ENCODE data around the gene ZDHHC1. TPM values are rescaled to one million over a fixed set of nuclear protein-coding genes. Genes with fewer than 3 reads are reported as not detected.

The ZDHHC1 gene, protein sequence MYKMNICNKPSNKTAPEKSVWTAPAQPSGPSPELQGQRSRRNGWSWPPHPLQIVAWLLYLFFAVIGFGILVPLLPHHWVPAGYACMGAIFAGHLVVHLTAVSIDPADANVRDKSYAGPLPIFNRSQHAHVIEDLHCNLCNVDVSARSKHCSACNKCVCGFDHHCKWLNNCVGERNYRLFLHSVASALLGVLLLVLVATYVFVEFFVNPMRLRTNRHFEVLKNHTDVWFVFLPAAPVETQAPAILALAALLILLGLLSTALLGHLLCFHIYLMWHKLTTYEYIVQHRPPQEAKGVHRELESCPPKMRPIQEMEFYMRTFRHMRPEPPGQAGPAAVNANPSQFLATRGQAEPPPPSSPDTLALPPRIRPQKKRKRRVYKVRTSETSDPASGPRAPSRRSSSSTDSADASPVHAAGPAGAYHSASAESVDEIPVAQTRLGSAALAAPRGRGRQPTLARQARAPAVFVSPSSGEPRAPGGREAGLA
- total RNA-seq (1 to 10 TPM; 1.3 TPM), polyA plus RNA-seq (0.60 TPM)

DNA sequence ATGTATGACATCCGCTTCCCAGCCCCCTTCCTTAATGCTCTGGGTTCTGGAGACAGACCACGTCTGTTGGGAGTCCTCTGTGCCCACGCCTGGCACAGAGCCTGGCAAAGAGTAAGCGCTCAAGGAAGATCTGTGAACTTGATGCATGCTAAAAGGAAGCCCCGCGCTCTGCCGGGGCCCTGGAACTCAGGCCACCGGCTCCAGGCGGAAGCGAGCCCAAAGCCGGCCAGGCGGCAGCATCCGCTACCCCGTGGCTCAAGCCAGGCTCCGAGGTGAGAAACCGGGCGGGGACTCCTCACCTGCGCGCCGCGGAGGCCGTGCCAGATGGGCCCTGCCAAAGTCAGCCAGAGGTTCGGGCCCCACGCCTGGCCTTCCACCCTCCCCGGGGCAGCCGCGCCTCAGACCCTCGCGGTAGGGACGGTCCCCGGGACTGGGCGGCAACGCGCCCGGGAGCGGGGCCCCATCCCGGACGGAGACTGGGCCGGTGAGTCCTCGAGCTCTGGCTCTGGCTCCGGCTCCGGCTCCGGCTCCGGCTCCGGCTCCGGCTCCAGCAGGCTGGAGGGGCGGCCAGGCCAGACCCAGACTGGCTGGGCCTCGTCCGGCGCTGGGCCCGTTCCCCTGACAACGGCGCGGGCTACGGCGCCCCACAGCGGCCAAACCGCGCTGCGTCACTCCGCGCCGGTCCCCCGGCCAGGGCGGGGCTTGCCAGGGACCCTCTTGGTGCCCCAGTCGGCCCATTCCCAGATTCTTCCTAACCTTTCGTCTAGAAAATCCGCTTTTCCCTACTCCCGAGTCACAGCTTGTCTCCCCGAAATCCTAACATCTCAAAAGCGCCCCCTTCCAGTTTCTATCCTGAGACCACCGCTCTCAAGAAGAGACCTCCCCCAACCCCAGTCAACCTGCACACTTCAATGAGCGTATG is at the start of gene ZDHHC1:
Gene ZDHHC1, minus strand, starts transcription at position 606 of the 922 bp plus-strand sequence. CDS start 8,702 bp downstream, outside the sequence.
- Mint-ChIP-seq H3K9me3 (no peaks in the 10 kb centered on the region), H3K27me3 (peaks cover 23 to 43% of the 10 kb centered on the region in 2 donors), H3K4me1 (peaks cover 6 to 22% (median 18%) of the 10 kb centered on the region in 3 donors), H3K27ac (peak within 1 kb of the TSS in 6 of 8 donors; percentile 29 to 81 (median 65)), H3K4me3 (peak within 1 kb of the TSS; percentile 64 to 87 (median 78)), H3K36me3 (no peaks in the 10 kb centered on the region)
- Histone ChIP-seq H3K9me3 (ENCODE audit: low read length) (no peaks in the 10 kb centered on the region), H3K27ac (ENCODE audit: low read depth, low read length) (no peak within 1 kb of the TSS), H3K4me3 (ENCODE audit: low read length) (peak within 1 kb of the TSS; percentile 39), H3K27me3 (ENCODE audit: insufficient read depth, low read length, poor library complexity, severe bottlenecking) (peaks cover 6% of the 10 kb centered on the region), H3K4me1 (ENCODE audit: insufficient read depth, low read length) (peaks cover 8% of the 10 kb centered on the region), H3K36me3 (ENCODE audit: insufficient read depth, low read length) (no peaks in the 10 kb centered on the region)
- ChIA-PET CTCF (interaction anchor here (0.8 to 2.4 kb wide), 7 partner anchors 12 to 441 kb away, joined by 3 to 10 read pairs (median 3); no protein-coding TSS in a partner anchor), POLR2A (no interaction called here)
- peak; percentile 25 to 56 (median 42) for DNase-seq

DNA sequence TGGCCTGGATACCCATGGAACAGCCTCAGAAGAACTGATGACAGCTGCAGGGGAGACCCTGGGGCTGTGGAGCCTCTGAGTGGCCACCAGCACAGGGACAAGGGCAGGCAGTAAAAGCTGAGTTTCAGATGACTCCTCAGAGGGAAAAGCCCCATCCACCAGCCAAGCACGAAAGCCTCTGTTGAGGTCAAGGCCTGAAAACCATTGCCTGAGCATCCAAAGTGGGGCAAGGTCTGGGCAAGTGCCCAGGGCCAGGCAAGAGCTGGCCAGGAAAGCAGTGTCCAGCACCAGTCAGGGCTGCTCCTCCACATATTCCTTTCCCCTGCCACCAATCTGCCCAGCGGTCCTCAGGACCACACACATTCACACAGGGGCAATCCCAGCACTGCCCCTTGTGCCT is 48.3 kb upstream of the ZDHHC1 start:
- no peak overlapping the region for H3K4me3 ChIP-seq (ENCODE audit: low read length)
- Mint-ChIP-seq H3K27ac (peak overlapping the region in 2 of 8 donors; percentile 3 to 29), H3K4me3 (no peak overlapping the region), H3K9me3 (no peaks in the 10 kb centered on the region), H3K27me3 (peaks cover 0 to 2% of the 10 kb centered on the region in 2 donors), H3K36me3 (peaks cover 0 to 31% (median 0%) of the 10 kb centered on the region in 3 donors), H3K4me1 (peaks cover 31 to 57% (median 37%) of the 10 kb centered on the region in 3 donors)
- H3K9me3 ChIP-seq (ENCODE audit: low read length): no peaks in the 10 kb centered on the region
- ChIA-PET POLR2A (no interaction called here), CTCF (interaction anchor here (1.7 to 1.8 kb wide), 2 partner anchors 16 to 56 kb away, joined by 4 to 6 read pairs; partner anchors contain the start of gene ATP6V0D1)
- no peaks in the 10 kb centered on the region for H3K36me3 ChIP-seq (ENCODE audit: insufficient read depth, low read length)
- H3K27me3 ChIP-seq (ENCODE audit: insufficient read depth, low read length, poor library complexity, severe bottlenecking): no peaks in the 10 kb centered on the region
- peaks cover 18% of the 10 kb centered on the region for H3K4me1 ChIP-seq (ENCODE audit: insufficient read depth, low read length)
- no peak overlapping the region for H3K27ac ChIP-seq (ENCODE audit: low read depth, low read length)
- DNase-seq: no peak

DNA sequence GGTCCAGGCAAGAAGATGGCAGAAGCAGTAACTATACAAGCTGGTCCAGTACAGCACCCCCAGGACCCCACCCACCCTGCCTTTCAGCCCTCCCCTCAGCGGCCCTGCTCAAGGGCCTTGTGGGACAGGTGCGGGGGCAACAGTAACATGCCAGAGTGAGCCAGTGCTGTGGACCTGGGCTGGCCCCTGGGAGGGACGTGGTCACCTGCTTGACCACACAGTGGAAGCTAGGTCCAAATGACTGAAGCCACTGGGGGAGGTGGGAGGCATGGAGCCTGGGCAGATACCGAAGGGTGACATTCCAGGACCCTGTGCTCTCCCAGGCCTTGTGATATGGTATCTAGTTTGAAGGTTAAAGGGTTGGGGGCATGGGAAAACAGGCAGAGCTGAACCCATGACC is 47.4 kb upstream of the ZDHHC1 start:
- CTCF ChIA-PET: interaction anchor here (0.5 to 1.8 kb wide), 4 partner anchors 16 to 57 kb away, joined by 3 to 6 read pairs (median 4); partner anchors contain the start of gene ATP6V0D1
- Histone ChIP-seq H3K27me3 (ENCODE audit: insufficient read depth, low read length, poor library complexity, severe bottlenecking) (no peaks in the 10 kb centered on the region), H3K4me1 (ENCODE audit: insufficient read depth, low read length) (peaks cover 18% of the 10 kb centered on the region), H3K4me3 (ENCODE audit: low read length) (no peak overlapping the region), H3K27ac (ENCODE audit: low read depth, low read length) (no peak overlapping the region), H3K9me3 (ENCODE audit: low read length) (no peaks in the 10 kb centered on the region), H3K36me3 (ENCODE audit: insufficient read depth, low read length) (no peaks in the 10 kb centered on the region)
- Mint-ChIP-seq H3K27me3 (peaks cover 0 to 2% of the 10 kb centered on the region in 2 donors), H3K36me3 (peaks cover 0 to 33% (median 0%) of the 10 kb centered on the region in 3 donors), H3K9me3 (no peaks in the 10 kb centered on the region), H3K4me1 (peaks cover 33 to 59% (median 39%) of the 10 kb centered on the region in 3 donors), H3K4me3 (no peak overlapping the region), H3K27ac (peak overlapping the region in 1 of 8 donors; percentile 19)
- no peak for DNase-seq
- POLR2A ChIA-PET: no interaction called here

DNA sequence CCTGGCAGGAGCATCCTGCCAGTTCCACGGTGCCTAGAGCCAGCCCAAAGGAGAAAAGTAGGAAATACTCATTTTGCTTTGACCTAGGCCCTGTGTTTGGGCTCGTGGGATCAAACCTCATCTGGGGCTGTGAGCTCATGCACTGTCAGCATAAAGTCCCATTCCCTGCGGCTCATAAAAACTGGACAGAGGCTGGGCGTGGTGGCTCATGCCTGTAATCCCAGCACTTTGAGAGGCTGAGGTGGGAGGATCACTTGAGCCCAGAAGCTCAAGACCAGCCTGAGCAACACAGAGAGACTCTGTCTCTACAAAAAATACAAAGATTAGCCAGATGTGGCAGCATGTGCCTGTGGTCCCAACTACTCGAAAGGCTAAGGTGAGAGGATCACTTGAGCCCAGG is 46.8 kb upstream of the ZDHHC1 start:
- H3K4me3 ChIP-seq (ENCODE audit: low read length): no peak overlapping the region
- no peaks in the 10 kb centered on the region for H3K9me3 Mint-ChIP-seq
- H3K36me3 Mint-ChIP-seq: peaks cover 0 to 33% (median 0%) of the 10 kb centered on the region in 3 donors
- DNase-seq: no peak
- H3K27ac ChIP-seq (ENCODE audit: low read depth, low read length): no peak overlapping the region
- H3K4me3 Mint-ChIP-seq: no peak overlapping the region
- H3K27me3 Mint-ChIP-seq: peaks cover 0 to 2% of the 10 kb centered on the region in 2 donors
- H3K36me3 ChIP-seq (ENCODE audit: insufficient read depth, low read length): no peaks in the 10 kb centered on the region
- CTCF ChIA-PET: interaction anchor here (1.7 to 1.8 kb wide), 2 partner anchors 17 to 58 kb away, joined by 4 to 6 read pairs; partner anchors contain the start of gene ATP6V0D1
- peaks cover 18% of the 10 kb centered on the region for H3K4me1 ChIP-seq (ENCODE audit: insufficient read depth, low read length)
- no peaks in the 10 kb centered on the region for H3K27me3 ChIP-seq (ENCODE audit: insufficient read depth, low read length, poor library complexity, severe bottlenecking)
- no peak overlapping the region for H3K27ac Mint-ChIP-seq
- H3K9me3 ChIP-seq (ENCODE audit: low read length): no peaks in the 10 kb centered on the region
- H3K4me1 Mint-ChIP-seq: peaks cover 32 to 55% (median 35%) of the 10 kb centered on the region in 3 donors
- POLR2A ChIA-PET: no interaction called here

DNA sequence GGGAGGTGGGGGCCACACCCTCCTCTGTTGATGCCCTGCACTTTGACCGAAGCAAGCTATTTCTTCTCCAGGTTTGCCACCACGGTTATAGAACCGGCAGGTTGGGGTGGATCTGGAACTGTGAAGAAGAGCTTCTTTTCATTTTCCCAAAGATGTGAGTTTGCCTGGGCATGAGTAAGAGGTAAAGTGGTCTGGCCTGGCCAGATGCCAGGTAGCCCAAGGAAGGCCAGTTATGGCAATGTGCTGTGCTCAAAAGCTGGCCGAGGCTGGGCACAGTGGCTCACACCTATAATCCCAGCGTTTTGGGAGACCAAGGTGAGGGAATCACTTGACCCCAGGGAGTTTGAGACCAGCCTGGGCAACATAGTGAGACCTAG is 46.0 kb upstream of the ZDHHC1 start:
- peaks cover 25 to 48% (median 27%) of the 10 kb centered on the region in 3 donors for H3K4me1 Mint-ChIP-seq
- H3K9me3 Mint-ChIP-seq: no peaks in the 10 kb centered on the region
- Histone ChIP-seq H3K9me3 (ENCODE audit: low read length) (no peaks in the 10 kb centered on the region), H3K36me3 (ENCODE audit: insufficient read depth, low read length) (no peaks in the 10 kb centered on the region), H3K27ac (ENCODE audit: low read depth, low read length) (no peak overlapping the region), H3K4me1 (ENCODE audit: insufficient read depth, low read length) (peaks cover 18% of the 10 kb centered on the region), H3K4me3 (ENCODE audit: low read length) (no peak overlapping the region), H3K27me3 (ENCODE audit: insufficient read depth, low read length, poor library complexity, severe bottlenecking) (no peaks in the 10 kb centered on the region)
- ChIA-PET POLR2A (no interaction called here), CTCF (no interaction called here)
- H3K27me3 Mint-ChIP-seq: peaks cover 0 to 2% of the 10 kb centered on the region in 2 donors
- H3K4me3 Mint-ChIP-seq: no peak overlapping the region
- no peak for DNase-seq
- no peak overlapping the region for H3K27ac Mint-ChIP-seq
- H3K36me3 Mint-ChIP-seq: peaks cover 0 to 33% (median 0%) of the 10 kb centered on the region in 3 donors

DNA sequence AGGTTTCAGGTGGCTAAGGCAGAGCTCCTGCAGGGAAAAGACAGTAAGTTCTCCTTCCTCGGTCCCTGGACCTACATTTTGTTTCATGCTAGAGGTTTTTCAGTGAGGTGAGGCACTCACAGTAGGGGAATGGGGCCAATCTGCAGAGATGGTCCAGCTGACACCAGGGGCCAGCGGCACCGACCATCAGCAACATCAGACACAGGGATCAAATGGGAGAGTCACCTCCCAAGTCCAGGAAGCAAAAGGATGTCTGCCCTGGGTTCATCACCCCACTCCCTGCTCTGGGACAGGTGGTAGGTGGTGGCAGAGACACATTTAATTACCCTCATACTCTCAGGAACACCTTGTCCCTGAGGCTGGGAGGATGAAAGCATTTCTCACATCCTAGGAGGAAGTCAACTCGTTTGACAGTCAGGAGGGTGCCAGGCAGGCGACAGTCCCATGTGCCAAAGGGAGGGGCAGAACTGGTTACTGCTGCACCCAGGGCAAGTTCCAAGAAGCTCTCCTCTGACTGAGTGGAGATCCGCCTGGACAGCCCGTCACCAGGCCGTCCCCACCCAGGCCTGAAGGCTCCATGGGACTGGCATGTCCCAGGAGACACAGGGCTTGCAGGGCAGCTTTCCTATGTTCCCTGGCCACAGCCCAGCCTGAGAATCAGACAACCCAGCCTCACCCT is 45.5 kb upstream of the ZDHHC1 start:
- POLR2A ChIA-PET: no interaction called here
- H3K4me1 ChIP-seq (ENCODE audit: insufficient read depth, low read length): peaks cover 18% of the 10 kb centered on the region

DNA sequence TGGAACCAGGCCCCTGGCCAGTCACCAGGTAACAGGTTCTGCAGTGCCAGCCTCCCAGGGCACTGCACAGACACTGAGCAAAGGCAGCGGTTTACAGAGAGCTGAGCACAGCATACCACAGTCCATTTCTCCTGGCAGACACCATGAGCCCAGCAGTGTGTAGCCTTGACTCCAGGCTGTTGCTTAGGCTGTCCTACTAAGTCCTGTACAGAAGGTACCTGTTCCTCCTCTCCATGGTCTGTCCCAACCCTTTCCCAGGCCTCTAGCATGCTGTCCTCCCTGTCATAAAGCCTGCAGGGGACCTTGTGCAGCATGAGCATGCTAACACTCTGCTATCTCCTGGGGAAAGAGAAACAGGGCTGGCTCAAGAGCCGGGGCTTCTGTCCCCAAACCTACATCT is 44.7 kb upstream of the ZDHHC1 start:
- no peaks in the 10 kb centered on the region for H3K9me3 Mint-ChIP-seq
- Histone ChIP-seq H3K27ac (ENCODE audit: low read depth, low read length) (no peak overlapping the region), H3K27me3 (ENCODE audit: insufficient read depth, low read length, poor library complexity, severe bottlenecking) (no peaks in the 10 kb centered on the region), H3K4me3 (ENCODE audit: low read length) (no peak overlapping the region), H3K36me3 (ENCODE audit: insufficient read depth, low read length) (no peaks in the 10 kb centered on the region), H3K9me3 (ENCODE audit: low read length) (no peaks in the 10 kb centered on the region), H3K4me1 (ENCODE audit: insufficient read depth, low read length) (peaks cover 18% of the 10 kb centered on the region)
- ChIA-PET CTCF (interaction anchor here (1.4 kb wide), 1 partner anchor 14 kb away, joined by 3 read pairs; no protein-coding TSS in a partner anchor), POLR2A (no interaction called here)
- no peak overlapping the region for H3K4me3 Mint-ChIP-seq
- peaks cover 0 to 2% of the 10 kb centered on the region in 2 donors for H3K27me3 Mint-ChIP-seq
- no peak for DNase-seq
- H3K36me3 Mint-ChIP-seq: peaks cover 0 to 38% (median 0%) of the 10 kb centered on the region in 3 donors
- H3K4me1 Mint-ChIP-seq: peaks cover 27 to 52% (median 30%) of the 10 kb centered on the region in 3 donors
- H3K27ac Mint-ChIP-seq: no peak overlapping the region

More for the DNA sequence above, 45.5 kb upstream of the ZDHHC1 start:
- Mint-ChIP-seq H3K4me1 (peaks cover 27 to 49% (median 28%) of the 10 kb centered on the region in 3 donors), H3K36me3 (peaks cover 0 to 35% (median 0%) of the 10 kb centered on the region in 3 donors), H3K27ac (no peak overlapping the region), H3K9me3 (no peaks in the 10 kb centered on the region), H3K27me3 (peaks cover 0 to 2% of the 10 kb centered on the region in 2 donors), H3K4me3 (no peak overlapping the region)
- no peak for DNase-seq
- H3K27ac ChIP-seq (ENCODE audit: low read depth, low read length): no peak overlapping the region
- H3K36me3 ChIP-seq (ENCODE audit: insufficient read depth, low read length): no peaks in the 10 kb centered on the region
- no peak overlapping the region for H3K4me3 ChIP-seq (ENCODE audit: low read length)
- no peaks in the 10 kb centered on the region for H3K27me3 ChIP-seq (ENCODE audit: insufficient read depth, low read length, poor library complexity, severe bottlenecking)
- CTCF ChIA-PET: interaction anchor here (1.4 kb wide), 1 partner anchor 15 kb away, joined by 3 read pairs; no protein-coding TSS in a partner anchor
- no peaks in the 10 kb centered on the region for H3K9me3 ChIP-seq (ENCODE audit: low read length)
